NB4 (cell line): ENCODE measurements around the gene CXXC5.

Experiments
- CTCF ChIP-seq: IDR thresholded peaks from one replicate; pipeline ENCODE4 v1.5.1; 2012; ENCODE audit warnings: low read depth, low read length
- POLR2A ChIP-seq: IDR thresholded peaks from 2 replicates; pipeline ENCODE4 v1.6.1; 2011; ENCODE audit warnings: mild to moderate bottlenecking; ENCODE audit not compliant: insufficient read length; ENCODE audit errors: extremely low read depth

GRCh38 chr5:139634541-139634940, 13.6 kb upstream of the CXXC5 start:
- TF ChIP-seq CTCF, result no peak
- no peak for TF ChIP-seq POLR2A
